Keratinocyte (primary cell): ENCODE results near the gene MLLT3.

Experiments used
- EZH2 ChIP-seq: IDR thresholded peaks from one replicate; pipeline ENCODE4 v1.6.1; 2012; ENCODE audit warnings: inconsistent platforms, mild to moderate bottlenecking, low read length, moderate library complexity
- TF ChIP-seq, protein P1 (sequence below), 3 experiments: IDR thresholded peaks in 1 of 3; conservative IDR thresholded peaks in 1 of 3; optimal IDR thresholded peaks in 1 of 3; 2 replicates in 2 of 3; 3 replicates in 1 of 3; pipeline versions ENCODE3 to v1.5.1; 2011; ENCODE audit warnings: low read length in 3 of 3, mild to moderate bottlenecking in 3 of 3, moderate library complexity in 2 of 3, control low read depth in 1 of 3, inconsistent platforms in 1 of 3; ENCODE audit not compliant: insufficient read depth in 2 of 3; ENCODE audit errors: extremely low read depth in 1 of 3

DNA sequence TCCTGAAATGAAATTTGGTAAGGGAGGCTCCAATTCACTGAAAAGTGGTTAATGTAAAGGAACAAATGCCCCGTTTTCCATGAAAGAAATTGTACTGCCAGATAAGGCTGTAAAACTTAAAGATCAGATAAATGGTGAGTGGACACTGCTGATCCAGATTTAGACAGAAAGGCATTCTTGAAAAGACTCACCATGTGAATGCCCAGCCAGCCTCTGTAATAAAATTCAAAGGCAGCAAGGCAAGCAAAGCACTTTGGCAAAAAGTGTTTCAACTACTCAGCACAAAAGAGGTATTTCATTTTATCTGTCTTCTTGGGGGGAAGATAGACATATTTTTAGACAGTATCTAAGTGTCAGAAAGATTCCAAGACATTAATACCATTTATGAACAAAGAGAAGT is 133.6 kb downstream of the MLLT3 start:
- TF ChIP-seq, protein P1, sequence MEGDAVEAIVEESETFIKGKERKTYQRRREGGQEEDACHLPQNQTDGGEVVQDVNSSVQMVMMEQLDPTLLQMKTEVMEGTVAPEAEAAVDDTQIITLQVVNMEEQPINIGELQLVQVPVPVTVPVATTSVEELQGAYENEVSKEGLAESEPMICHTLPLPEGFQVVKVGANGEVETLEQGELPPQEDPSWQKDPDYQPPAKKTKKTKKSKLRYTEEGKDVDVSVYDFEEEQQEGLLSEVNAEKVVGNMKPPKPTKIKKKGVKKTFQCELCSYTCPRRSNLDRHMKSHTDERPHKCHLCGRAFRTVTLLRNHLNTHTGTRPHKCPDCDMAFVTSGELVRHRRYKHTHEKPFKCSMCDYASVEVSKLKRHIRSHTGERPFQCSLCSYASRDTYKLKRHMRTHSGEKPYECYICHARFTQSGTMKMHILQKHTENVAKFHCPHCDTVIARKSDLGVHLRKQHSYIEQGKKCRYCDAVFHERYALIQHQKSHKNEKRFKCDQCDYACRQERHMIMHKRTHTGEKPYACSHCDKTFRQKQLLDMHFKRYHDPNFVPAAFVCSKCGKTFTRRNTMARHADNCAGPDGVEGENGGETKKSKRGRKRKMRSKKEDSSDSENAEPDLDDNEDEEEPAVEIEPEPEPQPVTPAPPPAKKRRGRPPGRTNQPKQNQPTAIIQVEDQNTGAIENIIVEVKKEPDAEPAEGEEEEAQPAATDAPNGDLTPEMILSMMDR (optimal IDR thresholded peaks at IDR 0.05 in 1 of 3, IDR thresholded peaks at IDR 0.05 in 1 of 3, conservative IDR thresholded peaks at IDR 0.05 in 1 of 3; ENCODE audit: extremely low read depth in 1 of 3, insufficient read depth in 2 of 3, low read length in 3 of 3), result no peak
- no peak for TF ChIP-seq EZH2
